GM12878 (cell line): ENCODE data around the gene LIN52. TPM values are rescaled to one million over a fixed set of nuclear protein-coding genes. Genes with fewer than 3 reads are reported as not detected.

Source experiments
- ATAC-seq: fragments of 200-7000 bp; cut with Tn5 transposase; 3 replicates; pipeline ENCODE4 v1.9.1; 2020; ENCODE audit warnings: mild to moderate bottlenecking, moderate library complexity
- BruUV-seq: library from RNA; stranded (reverse); fragments of 400-500 nt; replicated peaks from 2 replicates; lab custom pipeline; 2021; lab: Mats Ljungman, UMichigan
- CTCF ChIA-PET: fragments of 300-600 bp; sonication (Branson Sonifier 250); formaldehyde crosslinking; extraction: SDS; loops from one replicate; lab custom pipeline; 2021; ENCODE audit warnings: inconsistent platforms; lab: Yijun Ruan, JAX
- POLR2A ChIA-PET: fragments of 350-600 bp; formaldehyde crosslinking; extraction: SDS; loops from one replicate; lab custom pipeline; 2021; ENCODE audit warnings: inconsistent platforms; lab: Charles Lee
- RAD21 ChIA-PET: fragments of 300-600 bp; sonication (Branson Sonifier 250); formaldehyde crosslinking; loops from one replicate; lab custom pipeline; 2023; ENCODE audit warnings: antibody characterized with exemption; ENCODE audit not compliant: unreplicated experiment; lab: Charles Lee
- SMC1A ChIA-PET: fragments of 300-600 bp; sonication (Branson Sonifier 250); formaldehyde crosslinking; loops from one replicate; lab custom pipeline; 2023; ENCODE audit not compliant: unreplicated experiment, uncharacterized antibody; lab: Charles Lee
- DNase-seq: peaks from one replicate; pipeline ENCODE4 v3.0.0-alpha.2; 2011; ENCODE audit warnings: low read depth, low spot score
- FAIRE-seq: peaks from 3 replicates; lab custom pipeline; 2011; peaks lifted over from hg19 to GRCh38; lab: Jason Lieb, UNC
- H2AFZ ChIP-seq: 2 replicates; pipeline ENCODE4 v1.6.0; 2011; ENCODE audit warnings: low read depth, low read length, control low read depth; ENCODE audit not compliant: control insufficient read depth
- H3K27ac ChIP-seq: 2 replicates; pipeline ENCODE4 v1.5.1; 2011; ENCODE audit warnings: control low read depth; ENCODE audit not compliant: control insufficient read depth, insufficient read depth
- H3K27me3 ChIP-seq, 2 experiments: replicated peaks in 1 of 2; 2 replicates each; pipeline versions ENCODE4 v1.6.0 to v1.6.1; 2011; ENCODE audit warnings: low read length in 1 of 2; ENCODE audit not compliant: control insufficient read depth in 2 of 2, insufficient read depth in 2 of 2
- H3K36me3 ChIP-seq, 2 experiments: 2 replicates each; pipeline ENCODE4 v1.5.1; 2011; ENCODE audit warnings: low read length in 1 of 2; ENCODE audit not compliant: control insufficient read depth in 2 of 2, insufficient read depth in 2 of 2
- H3K4me1 ChIP-seq: 2 replicates; pipeline ENCODE4 v1.6.1; 2011; ENCODE audit warnings: mild to moderate bottlenecking, low read length, moderate library complexity, mixed read lengths; ENCODE audit not compliant: control insufficient read depth, insufficient read depth
- H3K4me2 ChIP-seq: 2 replicates; pipeline ENCODE4 v1.6.0; 2011; ENCODE audit warnings: control low read depth; ENCODE audit not compliant: control insufficient read depth, insufficient read depth
- H3K4me3 ChIP-seq: fragments of 200-600 bp; sonication (generic); 2 replicates; pipeline ENCODE4 v1.5.1; 2016
- H3K79me2 ChIP-seq: 2 replicates; pipeline ENCODE4 v1.6.0; 2011; ENCODE audit warnings: low read length; ENCODE audit not compliant: control insufficient read depth, insufficient read depth
- H3K9ac ChIP-seq: 2 replicates; pipeline ENCODE4 v1.8.0; 2011; ENCODE audit warnings: low read length, control low read depth, mixed read lengths; ENCODE audit not compliant: control insufficient read depth, insufficient read depth
- H3K9me3 ChIP-seq: replicated peaks from 3 replicates; pipeline ENCODE4 v1.5.1; 2011; ENCODE audit warnings: mild to moderate bottlenecking, low read length; ENCODE audit not compliant: control insufficient read depth, insufficient read depth
- H4K20me1 ChIP-seq: 2 replicates; pipeline ENCODE4 v1.6.0; 2011; ENCODE audit not compliant: control insufficient read depth, insufficient read depth
- CHD2 ChIP-seq: IDR thresholded peaks from 2 replicates; pipeline ENCODE4 v1.6.1; 2011; ENCODE audit warnings: low read depth, low read length, improper control_type of control experiment, borderline replicate concordance
- EED ChIP-seq: sonication (generic); IDR thresholded peaks from 2 replicates; pipeline ENCODE4 v1.6.1; 2016; ENCODE audit warnings: antibody characterized with exemption, low read depth
- HDGF ChIP-seq: fragments of 450-650 bp; IDR thresholded peaks from 2 replicates; pipeline ENCODE4 v1.6.1; 2016; ENCODE audit warnings: antibody characterized with exemption
- JUNB ChIP-seq: IDR thresholded peaks from 2 replicates; pipeline ENCODE4 v1.6.1; 2016; ENCODE audit warnings: antibody characterized with exemption, mild to moderate bottlenecking
- KDM1A ChIP-seq: fragments of 200-600 bp; sonication (generic); IDR thresholded peaks from 2 replicates; pipeline ENCODE4 v1.6.1; 2016; ENCODE audit warnings: borderline replicate concordance
- LARP7 ChIP-seq: fragments of 450-650 bp; IDR thresholded peaks from 2 replicates; pipeline ENCODE4 v1.6.1; 2017; ENCODE audit warnings: mild to moderate bottlenecking
- TARDBP ChIP-seq: IDR thresholded peaks from 2 replicates; pipeline ENCODE4 v1.6.1; 2016; ENCODE audit warnings: borderline replicate concordance
- YBX1 ChIP-seq: fragments of 450-650 bp; IDR thresholded peaks from 2 replicates; pipeline ENCODE4 v1.6.1; 2016; ENCODE audit warnings: antibody characterized with exemption
- ZBED1 ChIP-seq: IDR thresholded peaks from 2 replicates; pipeline ENCODE4 v1.6.1; 2016; ENCODE audit warnings: borderline replicate concordance
- WGBS: methylation state at CpG from one replicate; pipeline ENCODE4 v1.1.6; 2016; ENCODE audit warnings: low lambda C conversion rate; ENCODE audit not compliant: insufficient replicate concordance, insufficient coverage; ENCODE audit errors: missing lambda C conversion rate; 5-methylcytosine and 5-hydroxymethylcytosine counted together
- in situ Hi-C: fragments of 300-500 bp; cut with MboI; formaldehyde crosslinking; loops from 9 replicates; pipeline ENCODE4 v1.14.3; 2018; ENCODE audit warnings: mixed read lengths
- intact Hi-C: fragments of 100-400 bp; cut with micrococcal nuclease; formaldehyde crosslinking; loops from one replicate; pipeline ENCODE4 v1.14.2; 2022; ENCODE audit not compliant: unreplicated experiment
- polyA plus RNA-seq, 11 experiments: library from polyadenylated mRNA; depleted of rRNA in 4 of 11; unstranded in 6 of 11; stranded (reverse) in 5 of 11; fragments of >200 nt; fragmentation: Nextera tagmentation in 4 of 11; fragmentation: Illumina TruSeq in 1 of 11; extraction: Ambion mirVana in 4 of 11; extraction: Trizol in 1 of 11; gene quantifications; 1 replicate in 1 of 11; 2 replicates in 10 of 11; pipeline versions ENCODE4 v1.2.1 to v1.2.3, GENCODE V29; 2011 to 2016; ENCODE audit warnings: inconsistent platforms in 2 of 11, missing spikeins in 2 of 11, low read depth in 1 of 11
- total RNA-seq, 4 experiments: library from RNA; depleted of rRNA in 3 of 4; stranded (reverse); fragments of >200 nt in 3 of 4; fragmentation: Illumina TruSeq in 1 of 4; extraction: Trizol in 1 of 4; gene quantifications; 2 replicates each; pipeline versions ENCODE4 v1.2.1 to v1.2.3, GENCODE V29; 2013 to 2021
- TF ChIP-seq, protein P1 (sequence below): fragments of 450-650 bp; IDR thresholded peaks from 2 replicates; pipeline ENCODE4 v1.6.1; 2018; ENCODE audit warnings: borderline replicate concordance, mild to moderate bottlenecking; ENCODE audit not compliant: partially characterized antibody

Gene LIN52
- total and polyA plus RNA-seq, 10 of the 15 experiments (the other 5 are each of a cell fraction or from before 2014, with no cell fraction given): 13.3 to 30.9 (median 19.9) TPM

GRCh38 chr14:74179856-74180255 is 95.1 kb downstream of the LIN52 start:
- BruUV-seq: no TSS peak
- TF ChIP-seq EED (no peak), KDM1A (no peak), HDGF (no peak), TARDBP (no peak), CHD2 (no peak), YBX1 (no peak), JUNB (no peak), LARP7 (no peak), ZBED1 (no peak)
- TF ChIP-seq, protein P1, sequence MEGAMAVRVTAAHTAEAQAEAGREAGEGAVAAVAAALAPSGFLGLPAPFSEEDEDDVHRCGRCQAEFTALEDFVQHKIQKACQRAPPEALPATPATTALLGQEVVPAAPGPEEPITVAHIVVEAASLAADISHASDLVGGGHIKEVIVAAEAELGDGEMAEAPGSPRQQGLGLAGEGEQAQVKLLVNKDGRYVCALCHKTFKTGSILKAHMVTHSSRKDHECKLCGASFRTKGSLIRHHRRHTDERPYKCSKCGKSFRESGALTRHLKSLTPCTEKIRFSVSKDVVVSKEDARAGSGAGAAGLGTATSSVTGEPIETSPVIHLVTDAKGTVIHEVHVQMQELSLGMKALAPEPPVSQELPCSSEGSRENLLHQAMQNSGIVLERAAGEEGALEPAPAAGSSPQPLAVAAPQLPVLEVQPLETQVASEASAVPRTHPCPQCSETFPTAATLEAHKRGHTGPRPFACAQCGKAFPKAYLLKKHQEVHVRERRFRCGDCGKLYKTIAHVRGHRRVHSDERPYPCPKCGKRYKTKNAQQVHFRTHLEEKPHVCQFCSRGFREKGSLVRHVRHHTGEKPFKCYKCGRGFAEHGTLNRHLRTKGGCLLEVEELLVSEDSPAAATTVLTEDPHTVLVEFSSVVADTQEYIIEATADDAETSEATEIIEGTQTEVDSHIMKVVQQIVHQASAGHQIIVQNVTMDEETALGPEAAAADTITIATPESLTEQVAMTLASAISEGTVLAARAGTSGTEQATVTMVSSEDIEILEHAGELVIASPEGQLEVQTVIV: no peak

More at GRCh38 chr14:74179856-74180255, 95.1 kb downstream of the LIN52 start:
- POLR2A ChIA-PET: interaction anchor here (0.6 kb wide), 1 partner anchor 121 kb away, joined by 5 read pairs; no protein-coding TSS in a partner anchor
- in situ Hi-C loops (no loop called here), intact Hi-C loops (no loop called here)
- H3K9ac ChIP-seq: no peak overlapping the region
- H3K4me1 ChIP-seq: no peaks in the 10 kb centered on the region
- H3K79me2 ChIP-seq: no peaks in the 10 kb centered on the region
- RAD21 ChIA-PET: no interaction called here
- FAIRE-seq (no peak), DNase-seq (no peak), ATAC-seq (no peak)
- no peaks in the 10 kb centered on the region for H4K20me1 ChIP-seq
- H3K27ac ChIP-seq: no peak overlapping the region
- no peak overlapping the region for H3K4me2 ChIP-seq
- CTCF ChIA-PET: no interaction called here
- H3K9me3 ChIP-seq: no peaks in the 10 kb centered on the region
- no peaks in the 10 kb centered on the region for H3K36me3 ChIP-seq
- WGBS: 93% methylated on average over 3 of the region's 3 CpGs
- H3K27me3 ChIP-seq: no peaks in the 10 kb centered on the region
- no peak overlapping the region for H2AFZ ChIP-seq
- SMC1A ChIA-PET: interaction anchor here (0.6 kb wide), 1 partner anchor 381 kb away, joined by 3 read pairs; no protein-coding TSS in a partner anchor
- no peak overlapping the region for H3K4me3 ChIP-seq
